Esophagus squamous epithelium (tissue), 4 donors: ENCODE measurements around the gene PADI4.

ENCODE experiments used
- POLR2A ChIP-seq, 4 donors: fragments of 450-650 bp; IDR thresholded peaks; one replicate each; pipeline ENCODE4 v1.6.1; 2017; ENCODE audit warnings: antibody characterized with exemption in 4 of 4, mild to moderate bottlenecking in 4 of 4, moderate library complexity in 3 of 4
- TF ChIP-seq, protein P1 (sequence below), 6 experiments: fragments of 450-650 bp in 4 of 6; fragments of 200-600 bp in 2 of 6; sonication (generic) in 2 of 6; IDR thresholded peaks; one replicate each; pipeline ENCODE4 v1.5.1; 2016 to 2019; ENCODE audit warnings: antibody characterized with exemption in 6 of 6, mild to moderate bottlenecking in 4 of 6, moderate library complexity in 4 of 6

DNA sequence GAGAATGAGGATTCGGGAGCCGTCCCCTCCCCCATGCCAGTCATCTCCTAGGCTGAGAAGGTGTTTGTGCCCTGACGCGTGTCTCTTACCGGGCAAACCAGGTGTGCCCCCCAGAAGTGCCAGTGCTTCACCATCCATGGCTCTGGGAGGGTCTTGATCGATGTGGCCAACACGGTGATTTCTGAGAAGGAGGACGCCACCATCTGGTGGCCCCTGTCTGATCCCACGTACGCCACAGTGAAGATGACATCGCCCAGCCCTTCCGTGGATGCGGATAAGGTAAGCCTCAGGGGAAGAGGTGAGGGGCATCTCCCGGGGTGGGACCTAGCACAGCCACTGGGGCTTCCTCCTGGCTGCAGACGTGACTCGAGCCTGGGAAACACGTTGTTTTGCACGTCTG lies 65.0 kb downstream of the PADI4 start:
- no peak for TF ChIP-seq POLR2A (IDR thresholded peaks at IDR 0.05)
- TF ChIP-seq, protein P1, sequence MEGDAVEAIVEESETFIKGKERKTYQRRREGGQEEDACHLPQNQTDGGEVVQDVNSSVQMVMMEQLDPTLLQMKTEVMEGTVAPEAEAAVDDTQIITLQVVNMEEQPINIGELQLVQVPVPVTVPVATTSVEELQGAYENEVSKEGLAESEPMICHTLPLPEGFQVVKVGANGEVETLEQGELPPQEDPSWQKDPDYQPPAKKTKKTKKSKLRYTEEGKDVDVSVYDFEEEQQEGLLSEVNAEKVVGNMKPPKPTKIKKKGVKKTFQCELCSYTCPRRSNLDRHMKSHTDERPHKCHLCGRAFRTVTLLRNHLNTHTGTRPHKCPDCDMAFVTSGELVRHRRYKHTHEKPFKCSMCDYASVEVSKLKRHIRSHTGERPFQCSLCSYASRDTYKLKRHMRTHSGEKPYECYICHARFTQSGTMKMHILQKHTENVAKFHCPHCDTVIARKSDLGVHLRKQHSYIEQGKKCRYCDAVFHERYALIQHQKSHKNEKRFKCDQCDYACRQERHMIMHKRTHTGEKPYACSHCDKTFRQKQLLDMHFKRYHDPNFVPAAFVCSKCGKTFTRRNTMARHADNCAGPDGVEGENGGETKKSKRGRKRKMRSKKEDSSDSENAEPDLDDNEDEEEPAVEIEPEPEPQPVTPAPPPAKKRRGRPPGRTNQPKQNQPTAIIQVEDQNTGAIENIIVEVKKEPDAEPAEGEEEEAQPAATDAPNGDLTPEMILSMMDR (IDR thresholded peaks at IDR 0.05): no peak
